KOPT-K1 (cell line): ENCODE results near the gene EVI2B.
"Not testable (repeated sequence)": the region's sequence is repeated elsewhere in the genome, so short reads cannot be mapped to it uniquely, and the experiment has no call there.

Experiments used
- H3K27ac ChIP-seq: fragments of 200-600 bp; sonication (generic); 2 replicates; pipeline ENCODE4 v1.5.1; 2016; ENCODE audit warnings: antibody characterized with exemption, mild to moderate bottlenecking, low read depth, low read length; ENCODE audit not compliant: poor library complexity, severe bottlenecking
- H3K36me3 ChIP-seq: fragments of 200-600 bp; sonication (generic); 2 replicates; pipeline ENCODE4 v1.5.1; 2017; ENCODE audit warnings: antibody characterized with exemption, mild to moderate bottlenecking, low read length, moderate library complexity; ENCODE audit not compliant: insufficient read depth
- H3K9me3 ChIP-seq: fragments of 200-600 bp; sonication (generic); 2 replicates; pipeline ENCODE4 v1.5.1; 2017; ENCODE audit warnings: antibody characterized with exemption, low read length, mild to moderate bottlenecking; ENCODE audit not compliant: insufficient read depth, poor library complexity, severe bottlenecking

Gene EVI2B

GRCh38 chr17:31294820-31295488 lies 18.9 kb downstream of the EVI2B start:
- no peak overlapping the region for H3K27ac ChIP-seq
- no peaks in the 10 kb centered on the region for H3K9me3 ChIP-seq
- no peaks in the 10 kb centered on the region; the same call in 1 of the 2 replicates for H3K36me3 ChIP-seq

DNA sequence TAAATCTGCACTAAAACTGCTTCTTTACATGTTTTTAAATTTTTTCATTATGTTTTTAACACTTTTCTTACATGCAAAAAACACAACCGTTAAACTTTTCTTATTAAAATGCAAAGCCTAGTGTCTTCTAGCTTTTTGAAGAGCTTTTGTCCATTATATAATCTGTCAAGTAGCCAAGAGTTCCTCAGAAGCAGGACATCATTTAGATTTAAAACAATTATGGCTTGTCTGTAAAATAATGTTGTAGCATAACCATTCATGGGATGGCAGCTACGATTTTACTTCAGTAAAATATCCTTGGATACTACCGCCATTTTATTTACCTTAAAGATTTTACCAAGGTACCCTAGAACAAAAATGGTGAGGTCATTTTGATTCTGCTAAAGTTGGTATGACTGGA lies 19.6 kb downstream of the EVI2B start:
- Histone ChIP-seq H3K27ac (no peak overlapping the region), H3K9me3 (no peaks in the 10 kb centered on the region), H3K36me3 (no peaks in the 10 kb centered on the region; the same call in 1 of the 2 replicates)

DNA sequence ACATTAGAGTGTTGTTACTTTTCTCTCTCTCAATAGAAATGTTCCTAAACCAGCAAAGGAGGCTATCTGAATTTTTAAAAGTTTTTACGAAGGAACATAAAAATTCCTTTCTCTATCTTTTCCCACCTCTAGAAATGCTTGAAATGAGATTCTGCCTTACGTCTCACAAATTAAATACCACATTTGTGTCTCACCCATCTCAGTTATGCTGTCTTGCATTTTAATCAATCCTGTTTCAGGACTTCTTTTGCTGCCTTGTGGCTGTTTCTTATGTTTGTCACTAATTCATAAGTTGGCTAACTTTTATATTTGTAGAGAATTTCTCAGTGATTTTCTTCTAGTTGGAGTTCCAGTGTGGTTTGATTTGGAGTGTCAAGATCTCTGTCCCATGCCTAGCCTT lies 20.3 kb downstream of the EVI2B start:
- no peak overlapping the region for H3K27ac ChIP-seq
- H3K36me3 ChIP-seq, result no peaks in the 10 kb centered on the region; the same call in 1 of the 2 replicates
- H3K9me3 ChIP-seq, result no peaks in the 10 kb centered on the region

DNA sequence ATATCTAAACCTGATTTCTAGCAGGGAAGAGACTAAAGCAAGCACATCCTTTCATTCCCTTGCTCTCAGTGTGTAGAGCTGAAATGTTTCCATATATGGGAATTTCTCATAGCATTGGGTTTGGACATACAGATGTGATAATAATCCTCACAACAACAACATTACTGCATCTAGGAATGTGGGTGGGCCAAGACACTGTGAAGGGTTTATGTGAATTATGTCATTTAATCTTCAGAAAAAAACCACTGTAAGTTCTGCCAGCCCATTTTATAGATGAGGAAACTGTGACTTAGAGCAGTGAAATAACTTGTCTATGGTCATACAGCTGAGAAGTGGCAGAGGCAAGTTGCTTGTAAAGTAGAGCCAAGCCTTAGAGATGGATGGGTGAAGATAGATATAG lies 22.0 kb downstream of the EVI2B start:
- Histone ChIP-seq H3K9me3 (no peaks in the 10 kb centered on the region), H3K27ac (no peak overlapping the region), H3K36me3 (no peaks in the 10 kb centered on the region; the same call in 1 of the 2 replicates)

GRCh38 chr17:31289790-31290189 lies 24.1 kb downstream of the EVI2B start:
- Histone ChIP-seq H3K9me3 (no peaks in the 10 kb centered on the region), H3K36me3 (no peaks in the 10 kb centered on the region; the same call in 1 of the 2 replicates), H3K27ac (no peak overlapping the region)

- not testable (repeated sequence) for H3K9me3 ChIP-seq, H3K36me3 ChIP-seq, H3K27ac ChIP-seq
These were observed 25.9 kb downstream of the EVI2B start for GRCh38 chr17:31287932-31288331.

- H3K27ac ChIP-seq, result no peak overlapping the region
- H3K36me3 ChIP-seq, result peaks cover 2% of the 10 kb centered on the region
- no peaks in the 10 kb centered on the region for H3K9me3 ChIP-seq
These were observed 27.3 kb downstream of the EVI2B start for GRCh38 chr17:31286587-31286986.

- Histone ChIP-seq H3K9me3 (no peaks in the 10 kb centered on the region), H3K36me3 (peaks cover 12% of the 10 kb centered on the region; the same call in 1 of the 2 replicates), H3K27ac (no peak overlapping the region)
These were observed 30.0 kb downstream of the EVI2B start for GRCh38 chr17:31283841-31284240.

DNA sequence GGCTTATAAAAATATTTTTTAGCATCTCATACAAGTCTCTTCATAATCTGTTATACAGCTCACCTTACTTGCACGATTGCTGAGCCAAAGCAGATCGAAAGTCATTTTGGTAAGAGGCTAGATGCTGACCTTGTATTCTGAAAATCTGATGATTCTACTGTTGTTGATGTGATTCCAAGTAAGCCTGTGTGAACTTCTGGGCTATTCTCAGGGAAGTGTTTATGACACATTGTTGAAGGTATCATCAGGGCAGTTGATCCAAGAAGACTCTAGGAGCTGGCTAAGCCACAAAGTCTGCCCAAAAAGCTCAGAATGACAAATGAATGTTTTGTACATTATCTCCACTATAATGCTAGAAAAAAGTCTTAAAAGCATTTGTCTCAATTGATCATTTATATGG lies 32.8 kb downstream of the EVI2B start:
- Histone ChIP-seq H3K9me3 (no peaks in the 10 kb centered on the region), H3K36me3 (peaks cover 22% of the 10 kb centered on the region), H3K27ac (no peak overlapping the region)

DNA sequence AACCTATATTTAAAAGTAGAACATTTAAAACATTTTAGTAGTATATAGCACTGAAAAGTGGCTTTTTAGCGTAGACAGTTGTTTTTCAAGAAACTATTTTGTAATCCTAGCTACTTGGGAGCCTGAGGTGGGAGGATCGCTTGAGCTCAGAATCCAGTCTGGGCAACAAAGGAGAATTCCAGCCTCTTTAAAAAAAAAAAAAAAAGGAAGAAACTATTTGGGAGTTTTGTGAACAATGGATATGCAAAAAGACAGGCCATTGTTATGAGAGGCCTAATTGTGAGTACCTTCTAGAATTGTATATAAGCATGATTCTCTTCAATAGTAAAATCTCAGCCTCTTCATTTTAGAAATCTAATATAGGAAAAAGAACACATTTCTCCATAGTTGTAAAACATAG lies 34.5 kb downstream of the EVI2B start:
- no peak overlapping the region for H3K27ac ChIP-seq
- H3K9me3 ChIP-seq, result no peaks in the 10 kb centered on the region
- peaks cover 22% of the 10 kb centered on the region for H3K36me3 ChIP-seq

GRCh38 chr17:31275116-31275515 lies 38.7 kb downstream of the EVI2B start:
- Histone ChIP-seq H3K9me3 (no peaks in the 10 kb centered on the region), H3K27ac (no peak overlapping the region), H3K36me3 (peaks cover 18% of the 10 kb centered on the region)

- Histone ChIP-seq H3K9me3 (no peaks in the 10 kb centered on the region), H3K27ac (no peak overlapping the region), H3K36me3 (peaks cover 25% of the 10 kb centered on the region)
These were observed 39.6 kb downstream of the EVI2B start for GRCh38 chr17:31274252-31274651.

- Histone ChIP-seq H3K9me3 (no peaks in the 10 kb centered on the region), H3K36me3 (peaks cover 28% of the 10 kb centered on the region), H3K27ac (no peak overlapping the region)
These were observed 40.3 kb downstream of the EVI2B start for GRCh38 chr17:31273516-31273915.

DNA sequence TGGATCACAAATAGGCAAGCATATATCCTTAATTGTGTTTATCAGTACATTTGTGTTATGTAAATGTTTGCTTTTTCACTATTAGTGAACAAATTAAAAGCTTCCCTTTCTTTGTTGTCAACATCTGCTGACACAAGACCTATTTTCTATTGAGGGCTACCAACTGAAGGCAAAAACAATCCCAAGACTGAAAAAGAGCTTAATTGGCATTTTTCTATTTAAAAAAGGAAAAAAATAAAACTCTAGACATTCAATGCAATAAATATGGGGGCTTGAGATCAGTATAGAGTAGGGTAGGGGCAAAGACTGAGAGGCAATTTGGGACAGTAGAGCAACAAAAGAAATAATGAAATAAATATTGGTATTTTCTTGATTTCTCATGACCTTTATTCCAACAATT lies 41.1 kb downstream of the EVI2B start:
- peaks cover 33% of the 10 kb centered on the region for H3K36me3 ChIP-seq
- H3K27ac ChIP-seq, result no peak overlapping the region
- H3K9me3 ChIP-seq, result no peaks in the 10 kb centered on the region

DNA sequence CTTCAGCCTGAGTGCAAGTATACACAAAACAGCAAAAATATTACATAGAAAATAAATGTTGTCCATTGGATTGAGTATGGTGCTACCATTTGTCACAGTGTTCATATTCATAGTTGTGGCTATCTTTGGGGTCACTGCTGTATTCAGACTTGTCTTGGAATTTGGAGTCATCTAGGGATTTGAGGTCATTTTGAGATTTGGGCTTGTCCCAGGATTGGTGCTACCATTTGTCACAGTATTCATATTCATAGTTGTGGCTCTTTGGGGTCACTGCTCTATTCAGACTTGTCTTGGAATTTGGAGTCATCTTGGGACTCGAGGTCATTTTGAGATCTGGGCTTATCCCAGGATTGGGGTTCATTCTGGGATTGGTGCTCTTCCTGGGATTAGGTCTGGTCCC lies 41.6 kb downstream of the EVI2B start:
- Histone ChIP-seq H3K27ac (no peak overlapping the region), H3K36me3 (peaks cover 33% of the 10 kb centered on the region), H3K9me3 (no peaks in the 10 kb centered on the region)

DNA sequence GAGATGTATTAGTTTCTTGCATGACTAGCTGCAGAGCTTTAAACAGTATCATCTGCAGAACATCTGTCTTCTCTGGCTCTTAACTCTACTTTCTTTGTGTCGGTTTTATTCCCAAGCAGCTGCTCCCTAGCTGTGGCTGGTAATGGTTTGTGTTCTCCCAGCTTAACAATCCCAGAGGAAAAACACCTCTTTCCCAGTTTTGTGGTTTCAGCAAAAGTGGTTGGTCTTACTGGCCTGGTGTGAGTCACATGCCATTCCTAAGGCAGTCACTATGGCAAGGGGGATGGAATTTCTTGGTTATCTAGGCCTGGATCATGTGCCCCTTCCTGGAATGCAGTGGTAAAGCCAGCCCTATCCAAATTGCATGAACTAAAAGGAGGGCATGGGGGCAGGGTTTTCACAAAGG lies 44.3 kb downstream of the EVI2B start:
- H3K27ac ChIP-seq, result no peak overlapping the region
- no peaks in the 10 kb centered on the region for H3K9me3 ChIP-seq
- peaks cover 52% of the 10 kb centered on the region for H3K36me3 ChIP-seq
